ENCODE results near the gene PLEKHG4B. TPM values are rescaled to one million over a fixed set of nuclear protein-coding genes. Genes with fewer than 3 reads are reported as not detected.

PLEKHG4B gene
- total and polyA plus RNA-seq, 2 of the 4 experiments (the other 2 are of a cell fraction), result 1.1 TPM

DNA sequence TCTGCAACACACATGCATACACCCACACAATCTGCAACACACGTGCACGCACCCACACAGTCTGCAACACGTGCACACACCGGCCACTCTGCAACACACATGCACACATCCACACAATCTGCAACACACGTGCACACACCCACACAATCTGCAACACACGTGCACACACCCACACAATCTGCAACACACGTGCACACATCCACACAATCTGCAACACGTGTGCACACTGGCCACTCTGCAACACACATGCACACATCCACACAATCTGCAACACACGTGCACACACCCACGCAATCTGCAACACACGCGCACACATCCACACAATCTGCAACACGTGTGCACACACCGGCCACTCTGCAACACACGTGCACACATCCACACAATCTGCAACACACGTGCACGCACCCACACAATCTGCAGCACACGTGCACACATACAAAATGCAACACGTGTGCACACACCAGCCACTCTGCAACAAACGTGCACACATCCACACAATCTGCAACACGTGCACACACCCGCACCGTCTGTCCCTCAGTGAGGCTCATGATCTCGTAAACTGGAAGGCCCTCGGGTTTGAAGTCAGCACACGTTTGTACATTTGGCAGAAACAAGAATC is 18.4 kb downstream of the PLEKHG4B start:
- TF ChIP-seq, protein P1, sequence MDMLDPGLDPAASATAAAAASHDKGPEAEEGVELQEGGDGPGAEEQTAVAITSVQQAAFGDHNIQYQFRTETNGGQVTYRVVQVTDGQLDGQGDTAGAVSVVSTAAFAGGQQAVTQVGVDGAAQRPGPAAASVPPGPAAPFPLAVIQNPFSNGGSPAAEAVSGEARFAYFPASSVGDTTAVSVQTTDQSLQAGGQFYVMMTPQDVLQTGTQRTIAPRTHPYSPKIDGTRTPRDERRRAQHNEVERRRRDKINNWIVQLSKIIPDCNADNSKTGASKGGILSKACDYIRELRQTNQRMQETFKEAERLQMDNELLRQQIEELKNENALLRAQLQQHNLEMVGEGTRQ (IDR thresholded peaks at IDR 0.05; ENCODE audit: low read depth, low read length), result no peak
- TF ChIP-seq POLR2A (IDR thresholded peaks at IDR 0.05; ENCODE audit: low read depth, low read length) (no peak), MXI1 (IDR thresholded peaks at IDR 0.05; ENCODE audit: borderline replicate concordance, low read depth, low read length) (no peak), SMC3 (IDR thresholded peaks at IDR 0.05; ENCODE audit: low read depth, low read length) (no peak), BHLHE40 (IDR thresholded peaks at IDR 0.05; ENCODE audit: low read depth, low read length) (no peak), MAZ (IDR thresholded peaks at IDR 0.05; ENCODE audit: borderline replicate concordance, low read depth, low read length) (no peak), CEBPB (IDR thresholded peaks at IDR 0.05; ENCODE audit: low read depth, low read length) (no peak), RFX5 (IDR thresholded peaks at IDR 0.05; ENCODE audit: low read depth, low read length) (no peak), NFE2L2 (IDR thresholded peaks at IDR 0.05; ENCODE audit: low read depth, low read length) (no peak)
- TF ChIP-seq, protein P2, sequence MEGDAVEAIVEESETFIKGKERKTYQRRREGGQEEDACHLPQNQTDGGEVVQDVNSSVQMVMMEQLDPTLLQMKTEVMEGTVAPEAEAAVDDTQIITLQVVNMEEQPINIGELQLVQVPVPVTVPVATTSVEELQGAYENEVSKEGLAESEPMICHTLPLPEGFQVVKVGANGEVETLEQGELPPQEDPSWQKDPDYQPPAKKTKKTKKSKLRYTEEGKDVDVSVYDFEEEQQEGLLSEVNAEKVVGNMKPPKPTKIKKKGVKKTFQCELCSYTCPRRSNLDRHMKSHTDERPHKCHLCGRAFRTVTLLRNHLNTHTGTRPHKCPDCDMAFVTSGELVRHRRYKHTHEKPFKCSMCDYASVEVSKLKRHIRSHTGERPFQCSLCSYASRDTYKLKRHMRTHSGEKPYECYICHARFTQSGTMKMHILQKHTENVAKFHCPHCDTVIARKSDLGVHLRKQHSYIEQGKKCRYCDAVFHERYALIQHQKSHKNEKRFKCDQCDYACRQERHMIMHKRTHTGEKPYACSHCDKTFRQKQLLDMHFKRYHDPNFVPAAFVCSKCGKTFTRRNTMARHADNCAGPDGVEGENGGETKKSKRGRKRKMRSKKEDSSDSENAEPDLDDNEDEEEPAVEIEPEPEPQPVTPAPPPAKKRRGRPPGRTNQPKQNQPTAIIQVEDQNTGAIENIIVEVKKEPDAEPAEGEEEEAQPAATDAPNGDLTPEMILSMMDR (conservative IDR thresholded peaks at IDR 0.05; ENCODE audit: low read depth, low read length), result no peak
- Histone ChIP-seq H3K9ac (ENCODE audit: low read depth, low read length) (no peak overlapping the region), H4K91ac (ENCODE audit: insufficient read depth, low read depth, low read length) (no peak overlapping the region), H3K4me3 (ENCODE audit: insufficient read depth, low read depth, low read length) (no peak overlapping the region), H3K4me2 (ENCODE audit: low read depth, low read length) (no peak overlapping the region), H2AFZ (replicated peaks; ENCODE audit: low read length, poor library complexity) (no peak overlapping the region), H4K20me1 (ENCODE audit: insufficient read depth, low read length) (no peaks in the 10 kb centered on the region), H3K36me3 (ENCODE audit: control insufficient read depth, insufficient read depth, low read length) (no peaks in the 10 kb centered on the region), H3K4ac (ENCODE audit: low read depth, low read length) (no peak overlapping the region), H3K27me3 (ENCODE audit: control insufficient read depth, insufficient read depth, low read length) (peaks cover 20% of the 10 kb centered on the region), H2AK5ac (ENCODE audit: low read depth, low read length) (no peak overlapping the region), H2AK9ac (replicated peaks; ENCODE audit: low read depth, low read length, poor library complexity) (no peak overlapping the region), H3K14ac (replicated peaks; ENCODE audit: low read depth, low read length) (no peak overlapping the region), H4K8ac (ENCODE audit: low read depth in 2 of 2, low read length in 2 of 2) (no peak overlapping the region), H2BK120ac (ENCODE audit: low read depth, low read length) (no peak overlapping the region), H3K18ac (ENCODE audit: low read depth, low read length) (no peak overlapping the region), H3K23ac (ENCODE audit: low read depth, low read length) (no peak overlapping the region), H3K56ac (ENCODE audit: extremely low read depth, insufficient read depth, low read length) (no peak overlapping the region), H4K5ac (ENCODE audit: low read depth, low read length) (no peak overlapping the region), H3K27ac (ENCODE audit: insufficient read depth, low read length) (no peak overlapping the region), H2BK5ac (ENCODE audit: low read depth, low read length, poor library complexity, severe bottlenecking) (no peak overlapping the region), H3K4me1 (ENCODE audit: control insufficient read depth, insufficient read depth, low read length) (no peaks in the 10 kb centered on the region), H2BK20ac (ENCODE audit: low read depth, low read length) (no peak overlapping the region), H2BK15ac (ENCODE audit: low read depth, low read length) (no peak overlapping the region), H3K9me1 (ENCODE audit: insufficient read depth, low read length) (no peaks in the 10 kb centered on the region; the same call in 1 of the 2 replicates), H3K9me3 (ENCODE audit: control insufficient read depth, insufficient read depth, low read length) (no peaks in the 10 kb centered on the region), H3K79me1 (ENCODE audit: low read depth in 1 of 2, low read length in 2 of 2) (no peaks in the 10 kb centered on the region)
- dilution Hi-C loops (cut with HindIII; ENCODE audit: low sequenced_read_pairs, unreplicated experiment), result no loop called here
- ATAC-seq (ENCODE audit: low read depth) (no peak), DNase-seq (no peak)
- intact Hi-C loops (cut with micrococcal nuclease), result no loop called here
- BruUV-seq (replicated peaks), result no TSS peak
- POLR2A ChIA-PET (ENCODE audit: unreplicated experiment), result no interaction called here
- 85% methylated on average over 23 of the region's 26 CpGs; no CpG with 5 or more reads in 1 of the 2 experiments for WGBS, 2 experiments (ENCODE audit: extremely low coverage in 2 of 2, insufficient read length in 1 of 2)
- in situ Hi-C loops (cut with MboI; ENCODE audit: low sequenced_read_pairs), result no loop called here
- CTCF ChIA-PET, result no interaction called here

Data from IMR-90 (cell line).